Measurements from ENCODE around the gene ABCA4. TPM values are rescaled to one million over a fixed set of nuclear protein-coding genes. Genes with fewer than 3 reads are reported as not detected.

Gene ABCA4
- total and polyA plus RNA-seq, 7 donors, result 0.03 to 0.32 (median 0.09) TPM; not detected in 2

DNA sequence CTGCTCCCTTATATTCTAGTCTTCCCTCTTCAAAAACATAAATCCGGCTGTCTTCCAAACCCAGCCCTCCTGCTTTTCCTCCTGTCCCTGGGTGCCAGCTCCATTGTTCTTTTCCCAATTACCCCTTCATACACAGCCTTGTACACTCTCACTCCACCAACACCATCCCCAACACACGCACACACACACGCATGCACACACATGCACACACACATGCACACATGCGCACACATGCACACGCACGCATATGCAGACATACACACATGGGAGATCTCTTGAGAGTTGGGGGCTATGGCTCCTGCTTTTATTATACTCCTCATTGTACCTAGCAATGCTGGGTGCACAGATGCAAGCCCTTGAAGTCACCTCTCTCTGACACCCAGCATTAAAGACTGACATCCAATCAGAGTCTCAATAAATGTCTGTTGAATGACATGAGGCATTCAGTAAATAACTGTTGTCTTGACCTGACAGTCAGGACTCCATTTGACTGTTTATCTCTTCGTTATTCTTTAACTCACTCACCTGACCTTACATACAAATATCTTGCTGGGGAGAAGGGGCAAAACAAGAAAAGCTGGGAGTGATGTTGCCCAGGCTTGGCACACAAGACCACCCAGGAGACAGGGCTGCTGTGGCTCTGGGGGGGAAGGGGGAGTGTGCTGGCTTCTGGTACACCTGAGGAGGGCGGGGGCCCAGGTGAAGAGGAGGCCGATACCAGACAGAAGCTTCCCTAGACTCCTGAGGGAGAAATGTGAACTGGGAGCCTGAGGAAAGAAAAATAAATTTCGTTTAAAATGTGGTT is 16.0 kb downstream of the ABCA4 start:
- intact Hi-C loops (cut with DNase I), result no loop called here
- no peak overlapping the region for H3K27ac ChIP-seq
- no peaks in the 10 kb centered on the region for H3K9me3 ChIP-seq
- ATAC-seq, result no peak
- WGBS, 3 donors, result 80 to 85% (median 85%) methylated on average over 10 of the region's 10 CpGs
- no peaks in the 10 kb centered on the region for H3K4me1 ChIP-seq
- no peaks in the 10 kb centered on the region for H3K36me3 ChIP-seq (ENCODE audit: insufficient read depth in 1 of 2, low read depth in 1 of 2)
- no peak overlapping the region for H3K4me3 ChIP-seq
- TF ChIP-seq, protein P1, sequence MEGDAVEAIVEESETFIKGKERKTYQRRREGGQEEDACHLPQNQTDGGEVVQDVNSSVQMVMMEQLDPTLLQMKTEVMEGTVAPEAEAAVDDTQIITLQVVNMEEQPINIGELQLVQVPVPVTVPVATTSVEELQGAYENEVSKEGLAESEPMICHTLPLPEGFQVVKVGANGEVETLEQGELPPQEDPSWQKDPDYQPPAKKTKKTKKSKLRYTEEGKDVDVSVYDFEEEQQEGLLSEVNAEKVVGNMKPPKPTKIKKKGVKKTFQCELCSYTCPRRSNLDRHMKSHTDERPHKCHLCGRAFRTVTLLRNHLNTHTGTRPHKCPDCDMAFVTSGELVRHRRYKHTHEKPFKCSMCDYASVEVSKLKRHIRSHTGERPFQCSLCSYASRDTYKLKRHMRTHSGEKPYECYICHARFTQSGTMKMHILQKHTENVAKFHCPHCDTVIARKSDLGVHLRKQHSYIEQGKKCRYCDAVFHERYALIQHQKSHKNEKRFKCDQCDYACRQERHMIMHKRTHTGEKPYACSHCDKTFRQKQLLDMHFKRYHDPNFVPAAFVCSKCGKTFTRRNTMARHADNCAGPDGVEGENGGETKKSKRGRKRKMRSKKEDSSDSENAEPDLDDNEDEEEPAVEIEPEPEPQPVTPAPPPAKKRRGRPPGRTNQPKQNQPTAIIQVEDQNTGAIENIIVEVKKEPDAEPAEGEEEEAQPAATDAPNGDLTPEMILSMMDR (IDR thresholded peaks at IDR 0.05), result no peak
- H3K27me3 ChIP-seq (ENCODE audit: insufficient read depth in 3 of 3, low read length in 2 of 3), result peaks cover 0 to 3% (median under 1%) of the 10 kb centered on the region in 3 donors
- DNase-seq, result no peak

GRCh38 chr1:94104127-94104684 is 16.7 kb downstream of the ABCA4 start:
- peaks cover 0 to 3% (median 1%) of the 10 kb centered on the region in 3 donors for H3K27me3 ChIP-seq (ENCODE audit: insufficient read depth in 3 of 3, low read length in 2 of 3)
- TF ChIP-seq, protein P1 (IDR thresholded peaks at IDR 0.05), result no peak
- no peak overlapping the region for H3K4me3 ChIP-seq
- H3K4me1 ChIP-seq, result no peaks in the 10 kb centered on the region
- no peak overlapping the region for H3K27ac ChIP-seq
- H3K36me3 ChIP-seq (ENCODE audit: insufficient read depth in 1 of 2, low read depth in 1 of 2), result no peaks in the 10 kb centered on the region
- WGBS, 3 donors, result 88 to 93% (median 90%) methylated on average over 9 of the region's 9 CpGs
- intact Hi-C loops (cut with DNase I), result no loop called here
- ATAC-seq (no peak), DNase-seq (no peak)
- H3K9me3 ChIP-seq, result no peaks in the 10 kb centered on the region

- Histone ChIP-seq H3K9me3 (no peaks in the 10 kb centered on the region), H3K27me3 (ENCODE audit: insufficient read depth in 3 of 3, low read length in 2 of 3) (peaks cover 0 to 3% (median 1%) of the 10 kb centered on the region in 3 donors), H3K4me1 (no peaks in the 10 kb centered on the region), H3K4me3 (no peak overlapping the region), H3K27ac (no peak overlapping the region), H3K36me3 (ENCODE audit: insufficient read depth in 1 of 2, low read depth in 1 of 2) (no peaks in the 10 kb centered on the region)
- ATAC-seq, result no peak
- TF ChIP-seq, protein P1 (IDR thresholded peaks at IDR 0.05), result no peak
- WGBS, 3 donors, result 86 to 94% (median 88%) methylated on average over 4 of the region's 4 CpGs
- no peak for DNase-seq
- intact Hi-C loops (cut with DNase I), result no loop called here
Observed at GRCh38 chr1:94103608-94104007, 17.3 kb downstream of the ABCA4 start.

DNA sequence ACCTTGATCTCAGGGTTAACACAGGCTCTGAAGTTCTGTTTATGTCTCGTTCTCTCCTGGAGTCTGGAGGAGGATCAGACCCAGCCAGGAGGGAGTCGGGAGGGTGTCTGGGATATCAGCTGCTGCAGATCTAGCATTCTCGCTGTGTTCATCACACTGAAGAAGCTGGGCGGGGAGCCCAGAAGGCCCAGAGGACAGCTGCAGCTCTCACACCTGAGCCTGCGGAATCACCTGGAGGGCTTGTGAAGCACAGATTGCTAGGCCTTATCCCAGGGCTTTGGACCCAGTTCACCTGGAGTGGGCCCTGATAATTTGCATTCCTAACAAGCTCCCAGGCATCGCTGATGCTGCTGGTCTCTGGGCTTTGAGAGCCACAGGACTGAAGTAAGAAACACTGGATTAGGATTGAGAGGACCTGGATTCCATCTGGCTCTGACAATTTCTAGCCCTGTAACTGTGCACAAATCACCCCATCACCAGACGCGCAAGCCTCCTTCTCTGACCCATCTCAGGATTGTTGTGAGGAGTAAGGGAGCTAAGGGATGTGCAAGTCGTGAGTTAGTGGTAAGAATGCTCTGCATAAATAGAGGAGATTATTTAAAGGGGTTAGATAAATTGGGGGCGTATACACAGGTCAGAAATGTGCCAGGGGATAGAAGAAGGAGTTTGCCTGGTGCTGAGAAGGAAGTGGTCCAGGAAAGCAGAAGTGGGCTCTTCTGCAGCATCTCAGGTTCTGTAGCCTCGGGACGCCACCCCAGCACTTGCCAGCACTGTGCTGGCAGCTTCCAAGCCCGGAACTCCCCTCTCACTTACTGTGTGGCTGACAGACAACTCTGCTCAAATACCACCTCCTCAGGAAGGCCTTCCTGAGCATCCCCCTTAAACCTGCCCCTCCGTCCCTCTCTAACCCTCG is 19.1 kb downstream of the ABCA4 start:
- H3K4me1 ChIP-seq, result no peaks in the 10 kb centered on the region
- no peak for DNase-seq
- ATAC-seq, result no peak
- no peak overlapping the region for H3K4me3 ChIP-seq
- H3K27me3 ChIP-seq (ENCODE audit: insufficient read depth in 3 of 3, low read length in 2 of 3), result peaks cover 0 to 1% (median 0%) of the 10 kb centered on the region in 3 donors
- no peaks in the 10 kb centered on the region for H3K36me3 ChIP-seq (ENCODE audit: insufficient read depth in 1 of 2, low read depth in 1 of 2)
- 78 to 85% (median 82%) methylated on average over 15 of the region's 15 CpGs for WGBS, 3 donors
- intact Hi-C loops (cut with DNase I), result no loop called here
- TF ChIP-seq, protein P1 (IDR thresholded peaks at IDR 0.05), result no peak
- no peaks in the 10 kb centered on the region for H3K9me3 ChIP-seq
- H3K27ac ChIP-seq, result no peak overlapping the region
